Naive B cell (primary cell): ENCODE data around the gene PARP8. TPM values are rescaled to one million over a fixed set of nuclear protein-coding genes. Genes with fewer than 3 reads are reported as not detected.

ENCODE experiments used
- ATAC-seq, 2 donors: fragments of 150-1000 bp; cut with Tn5 transposase; 2 replicates each; pipeline ENCODE4 v1.10.0; 2021; ENCODE audit warnings: low read depth in 2 of 2, mild to moderate bottlenecking in 2 of 2, moderate library complexity in 2 of 2
- DNase-seq: peaks from one replicate; pipeline ENCODE4 v3.0.0; 2022
- H3K27ac Mint-ChIP-seq, 6 donors: one replicate each; pipeline ENCODE4 v1.8.0; 2020 to 2022; ENCODE audit warnings: mild to moderate bottlenecking in 6 of 6, mixed read lengths in 6 of 6, moderate library complexity in 5 of 6, inconsistent platforms in 2 of 6
- H3K27me3 Mint-ChIP-seq, 3 donors: one replicate each; pipeline ENCODE4 v1.8.0; 2021 to 2022; ENCODE audit warnings: mixed read lengths in 3 of 3, mild to moderate bottlenecking in 1 of 3
- H3K36me3 Mint-ChIP-seq, 2 donors: one replicate each; pipeline ENCODE4 v1.8.0; 2020 to 2022; ENCODE audit warnings: mixed read lengths in 2 of 2, inconsistent platforms in 1 of 2, mild to moderate bottlenecking in 1 of 2
- H3K4me1 Mint-ChIP-seq, 3 donors: one replicate each; pipeline ENCODE4 v1.8.0; 2020 to 2022; ENCODE audit warnings: mixed read lengths in 3 of 3, inconsistent platforms in 1 of 3, mild to moderate bottlenecking in 1 of 3, moderate library complexity in 1 of 3
- H3K4me3 Mint-ChIP-seq, 8 donors: one replicate each; pipeline ENCODE4 v1.8.0; 2020 to 2022; ENCODE audit warnings: mild to moderate bottlenecking in 8 of 8, mixed read lengths in 8 of 8, moderate library complexity in 8 of 8, inconsistent platforms in 2 of 8
- H3K9me3 Mint-ChIP-seq, 7 donors: one replicate each; pipeline ENCODE4 v1.8.0; 2020 to 2022; ENCODE audit warnings: mixed read lengths in 7 of 7, mild to moderate bottlenecking in 5 of 7, inconsistent platforms in 2 of 7, moderate library complexity in 1 of 7
- polyA plus RNA-seq, 6 donors: library from polyadenylated mRNA; unstranded; fragments of 300-500 nt; fragmentation: Illumina TruSeq; gene quantifications; one replicate each; pipeline ENCODE4 v1.2.3, GENCODE V29; 2021; ENCODE audit warnings: low read depth in 6 of 6

The PARP8 gene
- polyA plus RNA-seq, 6 donors from 2014 or later: 10.1 to 63.7 (median 46.9) TPM

DNA sequence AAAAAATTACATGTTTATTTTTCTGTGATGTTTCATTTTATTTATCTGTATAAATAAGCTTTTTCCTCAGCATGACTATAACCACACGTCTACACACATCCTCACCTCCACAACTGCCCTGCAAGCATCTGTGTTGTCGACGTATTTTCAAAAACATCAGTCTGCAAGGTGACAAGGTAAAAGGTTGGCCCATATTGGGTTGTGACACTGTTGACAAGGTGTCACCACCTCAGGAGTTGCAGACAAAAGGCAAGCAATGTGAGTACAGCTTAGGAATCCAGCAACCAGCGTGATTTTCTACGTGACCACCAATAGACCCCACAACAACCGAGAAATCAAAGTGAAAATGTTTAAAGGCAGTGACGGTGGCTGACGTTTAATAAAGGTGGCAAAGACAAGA lies 187.6 kb downstream of the PARP8 start:
- peak overlapping the region in 1 of 8 donors; percentile 33 for H3K4me3 Mint-ChIP-seq
- H3K9me3 Mint-ChIP-seq: peaks cover 0 to 2% (median 0%) of the 10 kb centered on the region in 7 donors
- peak overlapping the region in 2 of 6 donors; percentile 21 to 71 for H3K27ac Mint-ChIP-seq
- no peak for DNase-seq
- H3K27me3 Mint-ChIP-seq: no peaks in the 10 kb centered on the region
- H3K36me3 Mint-ChIP-seq: no peaks in the 10 kb centered on the region
- peaks cover 39 to 62% (median 53%) of the 10 kb centered on the region in 3 donors for H3K4me1 Mint-ChIP-seq
- no peak for ATAC-seq

DNA sequence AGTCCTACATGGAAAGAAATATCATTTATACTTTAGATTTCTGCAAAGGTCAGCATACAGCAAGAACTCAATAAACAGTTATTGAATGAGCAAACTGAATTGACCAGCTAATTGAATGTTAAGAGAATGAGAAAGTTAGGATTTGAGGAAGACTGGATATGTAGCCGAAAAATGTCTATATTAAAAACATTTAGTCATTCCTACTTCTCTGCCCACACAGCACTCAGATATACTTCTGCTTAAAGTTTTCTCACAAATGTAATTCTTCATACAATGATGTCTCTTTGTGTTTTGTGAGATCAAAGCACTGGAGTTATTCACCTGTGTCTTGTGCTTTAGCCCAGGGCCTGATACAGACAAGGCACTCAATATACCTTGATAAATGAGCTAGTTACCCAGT lies 188.6 kb downstream of the PARP8 start:
- H3K27ac Mint-ChIP-seq: peak overlapping the region in 2 of 6 donors; percentile 71 to 93

DNA sequence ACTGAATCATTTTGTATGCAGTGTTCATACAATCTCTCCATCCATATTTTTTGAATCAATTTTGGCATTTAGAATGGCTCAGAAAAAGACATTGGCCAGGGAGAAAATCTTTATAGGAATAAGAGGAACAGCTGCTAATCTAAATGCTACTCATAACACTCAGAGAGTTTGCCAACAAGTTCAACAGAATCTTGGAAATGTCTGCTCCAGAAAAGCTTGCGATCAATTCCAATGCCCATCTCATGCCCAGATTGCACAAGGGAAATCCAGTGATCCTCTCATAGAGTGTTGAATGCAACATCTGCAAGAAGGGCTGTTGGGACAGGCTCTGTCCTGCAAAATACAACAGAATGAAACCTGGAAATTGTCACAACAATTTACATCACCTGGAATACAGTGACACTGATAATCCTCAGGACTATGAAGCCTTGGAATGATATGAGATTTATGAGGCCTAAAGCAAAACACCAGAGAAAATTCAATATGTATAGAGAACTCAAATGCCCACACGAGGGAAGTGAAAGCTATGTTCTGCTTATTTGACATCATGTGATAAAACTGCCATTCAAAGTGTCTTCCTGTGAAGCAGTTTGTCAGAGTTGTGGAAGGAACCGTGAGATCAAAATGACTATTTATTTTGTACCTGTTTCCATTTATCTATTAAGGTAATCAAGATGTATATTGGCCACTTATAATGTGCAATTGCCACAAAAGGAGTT lies 190.1 kb downstream of the PARP8 start:
- DNase-seq: peak; percentile 57
- ATAC-seq: peak; percentile 62 to 71
- peaks cover 39 to 62% (median 53%) of the 10 kb centered on the region in 3 donors for H3K4me1 Mint-ChIP-seq

More for the DNA sequence above, 188.6 kb downstream of the PARP8 start:
- Mint-ChIP-seq H3K36me3 (peaks cover 0 to 2% of the 10 kb centered on the region in 2 donors), H3K4me3 (no peak overlapping the region), H3K4me1 (peaks cover 39 to 62% (median 53%) of the 10 kb centered on the region in 3 donors), H3K27me3 (no peaks in the 10 kb centered on the region), H3K9me3 (peaks cover 0 to 2% (median 0%) of the 10 kb centered on the region in 7 donors)
- no peak for DNase-seq
- ATAC-seq: no peak

DNA sequence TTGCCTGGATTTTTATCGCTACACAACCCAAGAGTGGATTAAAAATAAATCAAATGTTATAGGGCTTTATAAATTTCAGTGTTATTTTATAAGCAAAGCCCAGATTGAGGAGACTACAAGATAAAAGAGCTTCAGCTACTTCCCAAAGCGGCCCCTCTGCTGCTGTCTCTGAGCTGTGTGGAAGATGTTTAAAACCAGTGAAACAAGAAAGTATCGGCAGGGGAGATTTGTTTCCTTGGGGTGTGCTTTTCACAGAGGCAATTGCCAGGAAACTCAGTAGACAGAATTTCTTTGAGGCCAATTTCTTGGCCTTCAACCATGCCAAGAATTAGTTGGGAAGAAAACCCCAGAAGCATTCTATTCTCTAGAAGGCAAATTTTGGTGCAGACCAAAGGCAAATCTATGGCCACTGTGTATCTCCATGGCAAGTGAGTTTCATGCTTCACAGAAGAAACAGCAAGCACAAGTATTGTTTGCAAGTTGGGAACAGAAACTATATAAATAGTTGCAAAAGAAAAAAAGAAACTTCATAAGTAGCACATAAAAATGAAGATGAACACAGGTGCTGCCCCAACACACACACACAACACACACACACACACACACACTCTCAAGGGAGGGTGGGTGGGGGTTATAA lies 197.2 kb downstream of the PARP8 start:
- Mint-ChIP-seq H3K27ac (no peak overlapping the region), H3K36me3 (peaks cover 0 to 8% of the 10 kb centered on the region in 2 donors), H3K4me1 (no peaks in the 10 kb centered on the region), H3K27me3 (peaks cover 0 to 28% (median 4%) of the 10 kb centered on the region in 3 donors), H3K9me3 (peaks cover 0 to 2% (median 0%) of the 10 kb centered on the region in 7 donors), H3K4me3 (no peak overlapping the region)
- ATAC-seq (no peak), DNase-seq (no peak)

More for the DNA sequence above, 190.1 kb downstream of the PARP8 start:
- peak overlapping the region in 7 of 8 donors; percentile 0 to 73 (median 44) for H3K4me3 Mint-ChIP-seq
- no peaks in the 10 kb centered on the region for H3K27me3 Mint-ChIP-seq
- H3K36me3 Mint-ChIP-seq: peaks cover 0 to 8% of the 10 kb centered on the region in 2 donors
- peak overlapping the region; percentile 41 to 91 (median 76) for H3K27ac Mint-ChIP-seq
- H3K9me3 Mint-ChIP-seq: peaks cover 0 to 4% (median 0%) of the 10 kb centered on the region in 7 donors

DNA sequence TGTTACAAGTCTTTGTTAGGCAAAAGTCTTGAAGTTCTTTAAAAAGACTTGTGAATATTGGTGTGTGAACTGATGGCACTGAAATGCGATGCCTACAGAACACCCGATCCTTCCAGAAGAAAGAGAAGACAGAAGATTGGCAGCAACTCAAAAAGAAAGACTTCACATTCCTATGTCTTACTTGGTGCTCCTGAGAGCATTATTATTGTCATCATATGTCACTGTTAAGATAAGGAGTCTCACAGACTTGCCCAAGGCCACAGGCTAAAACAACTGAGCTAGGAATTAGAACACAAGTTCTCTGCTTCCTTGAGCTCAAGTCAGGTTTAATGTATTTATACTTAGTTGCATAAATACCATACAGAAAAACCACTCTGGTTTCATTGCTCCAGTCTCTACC lies 198.0 kb downstream of the PARP8 start:
- ATAC-seq (no peak), DNase-seq (no peak)
- peaks cover 6 to 36% (median 8%) of the 10 kb centered on the region in 3 donors for H3K27me3 Mint-ChIP-seq
- H3K27ac Mint-ChIP-seq: no peak overlapping the region
- H3K9me3 Mint-ChIP-seq: peaks cover 0 to 2% (median 0%) of the 10 kb centered on the region in 7 donors
- H3K4me1 Mint-ChIP-seq: no peaks in the 10 kb centered on the region
- H3K4me3 Mint-ChIP-seq: no peak overlapping the region
- H3K36me3 Mint-ChIP-seq: peaks cover 0 to 8% of the 10 kb centered on the region in 2 donors

DNA sequence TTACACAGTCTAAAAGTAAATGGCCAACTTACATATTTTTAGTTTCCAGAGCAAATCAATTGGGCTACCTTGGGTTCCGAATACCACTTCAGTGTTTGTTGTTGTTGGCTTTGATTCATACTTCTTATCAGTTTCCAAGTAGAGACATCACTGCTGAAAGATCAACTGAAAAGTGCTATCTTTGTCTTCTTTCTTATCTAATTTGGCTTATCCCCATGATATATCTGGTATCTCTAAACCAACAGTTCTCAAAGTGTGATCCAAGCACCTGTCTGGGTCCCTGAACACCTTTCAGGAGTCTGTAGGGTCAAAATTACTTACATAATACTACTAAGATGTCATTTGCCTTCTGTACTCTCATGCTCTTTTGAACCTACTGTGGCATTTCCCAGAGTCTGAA lies 200.0 kb downstream of the PARP8 start:
- H3K36me3 Mint-ChIP-seq: no peaks in the 10 kb centered on the region
- no peak overlapping the region for H3K4me3 Mint-ChIP-seq
- no peak for DNase-seq
- ATAC-seq: no peak
- H3K27me3 Mint-ChIP-seq: peaks cover 13 to 52% (median 18%) of the 10 kb centered on the region in 3 donors
- no peaks in the 10 kb centered on the region for H3K4me1 Mint-ChIP-seq
- no peak overlapping the region for H3K27ac Mint-ChIP-seq
- peaks cover 0 to 2% (median 0%) of the 10 kb centered on the region in 7 donors for H3K9me3 Mint-ChIP-seq

DNA sequence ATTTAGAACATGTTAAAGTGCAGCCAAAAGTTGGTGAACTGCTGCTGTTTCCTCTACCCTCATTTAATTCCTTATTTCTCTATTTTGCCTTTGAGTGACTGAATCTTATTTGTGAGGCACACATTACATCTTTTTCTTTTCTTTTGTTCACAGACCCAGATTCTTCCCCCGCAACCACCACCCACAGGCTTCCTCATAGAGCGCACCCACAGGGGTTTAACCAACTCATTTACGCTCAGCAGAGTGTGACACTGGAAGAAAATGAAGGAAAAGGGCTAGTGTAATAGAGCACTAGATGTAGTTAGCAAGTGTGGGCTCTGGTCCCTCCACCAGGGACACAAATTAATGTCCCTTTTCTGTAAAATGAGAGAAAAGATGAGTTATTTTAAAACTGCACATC lies 200.7 kb downstream of the PARP8 start:
- Mint-ChIP-seq H3K9me3 (peaks cover 0 to 2% (median 0%) of the 10 kb centered on the region in 7 donors), H3K4me1 (no peaks in the 10 kb centered on the region), H3K36me3 (no peaks in the 10 kb centered on the region), H3K27me3 (peaks cover 13 to 56% (median 22%) of the 10 kb centered on the region in 3 donors), H3K27ac (no peak overlapping the region), H3K4me3 (no peak overlapping the region)
- ATAC-seq (no peak), DNase-seq (no peak)

DNA sequence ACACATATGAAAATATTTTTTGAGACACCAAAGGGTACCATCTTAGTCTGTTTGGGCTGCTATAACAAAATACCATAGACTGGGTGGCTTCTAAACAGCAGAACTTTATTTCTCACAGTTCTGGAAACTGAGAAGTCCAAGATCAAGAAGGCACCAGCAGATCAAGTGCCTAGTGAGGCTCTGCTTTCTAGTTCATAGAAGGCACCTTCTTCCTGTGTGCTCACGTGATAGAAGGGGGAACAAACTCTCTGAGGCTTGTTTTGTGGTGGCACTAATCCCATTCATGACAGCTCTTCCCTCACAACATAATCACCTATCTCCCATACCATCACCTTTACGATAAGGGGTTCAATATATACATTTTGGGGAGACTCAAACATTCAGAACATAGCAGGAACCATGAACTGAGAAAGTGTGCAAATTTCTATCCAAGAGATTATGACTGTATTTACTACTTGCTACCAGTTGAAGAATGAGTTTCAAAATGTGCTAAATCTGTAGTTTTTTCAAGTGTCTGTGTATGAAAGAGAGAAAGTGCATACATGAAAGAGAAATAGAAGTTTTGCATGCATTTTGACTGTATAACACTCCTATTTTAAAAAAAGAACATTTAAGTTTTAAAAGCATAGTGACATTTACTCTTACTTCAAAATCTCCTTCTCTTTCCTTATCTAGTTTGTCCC lies 207.3 kb downstream of the PARP8 start:
- Mint-ChIP-seq H3K27me3 (peaks cover 11 to 37% (median 31%) of the 10 kb centered on the region in 3 donors), H3K4me1 (peaks cover 7 to 13% (median 9%) of the 10 kb centered on the region in 3 donors), H3K27ac (no peak overlapping the region), H3K4me3 (no peak overlapping the region), H3K36me3 (no peaks in the 10 kb centered on the region), H3K9me3 (peaks cover 0 to 5% (median 2%) of the 10 kb centered on the region in 7 donors)
- no peak for DNase-seq
- ATAC-seq: no peak

DNA sequence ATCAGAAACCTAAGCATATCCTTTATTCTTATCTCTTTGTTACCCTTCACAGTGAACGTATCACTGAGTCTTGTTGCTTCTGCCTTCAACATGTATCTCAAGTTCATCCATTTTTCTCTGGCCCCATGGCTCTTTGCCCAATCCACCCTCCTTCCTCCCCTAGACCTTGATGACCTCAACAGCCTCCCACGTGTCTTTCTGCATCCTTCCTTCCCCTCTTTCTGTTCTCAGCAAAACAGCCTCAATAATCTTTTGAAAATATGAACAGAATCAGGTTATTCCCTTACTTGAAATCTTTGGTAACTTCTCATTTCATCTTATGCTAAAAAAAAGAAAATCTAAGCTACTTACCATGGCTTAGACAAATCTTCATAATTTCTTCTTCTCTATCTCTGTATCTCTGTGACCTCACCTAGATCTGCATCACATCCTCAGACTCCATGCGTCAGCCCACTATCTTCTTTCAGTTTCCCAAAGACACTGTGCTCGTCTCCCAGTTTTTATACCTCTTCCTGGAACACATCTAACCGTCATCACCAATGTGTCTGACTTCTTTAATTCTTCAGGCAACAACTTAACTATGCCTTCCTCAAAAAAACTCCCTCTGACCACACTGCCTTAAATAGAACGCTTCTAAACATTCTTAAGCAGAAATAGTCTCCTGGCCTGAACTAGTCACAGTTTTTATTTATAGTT lies 208.0 kb downstream of the PARP8 start:
- peak; percentile 20 to 49 for ATAC-seq
- H3K27me3 Mint-ChIP-seq: peaks cover 12 to 30% (median 26%) of the 10 kb centered on the region in 3 donors

DNA sequence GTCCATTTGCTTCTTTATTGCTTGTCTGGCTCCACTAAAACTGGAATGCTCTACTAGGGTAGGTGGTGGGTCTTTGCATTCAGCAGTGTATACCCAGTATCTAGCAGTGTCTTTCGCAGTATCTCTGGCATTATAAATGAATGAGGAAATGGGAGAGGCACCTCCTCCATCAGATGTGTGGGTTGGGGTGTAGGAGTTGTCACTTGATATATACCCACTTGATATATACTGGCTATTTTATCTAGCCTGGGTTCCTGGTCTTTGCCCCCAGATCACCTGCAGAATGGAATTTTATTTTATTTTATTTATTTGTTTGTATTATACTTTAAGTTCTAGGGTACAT lies 208.5 kb downstream of the PARP8 start:
- Mint-ChIP-seq H3K27me3 (peaks cover 16 to 28% (median 24%) of the 10 kb centered on the region in 3 donors), H3K4me3 (no peak overlapping the region), H3K4me1 (peaks cover 7 to 13% (median 9%) of the 10 kb centered on the region in 3 donors), H3K9me3 (peaks cover 0 to 5% (median 0%) of the 10 kb centered on the region in 7 donors), H3K27ac (peak overlapping the region in 1 of 6 donors; percentile 81), H3K36me3 (no peaks in the 10 kb centered on the region)
- DNase-seq (no peak), ATAC-seq (no peak)

More for the DNA sequence above, 208.0 kb downstream of the PARP8 start:
- no peaks in the 10 kb centered on the region for H3K36me3 Mint-ChIP-seq
- peaks cover 7 to 13% (median 9%) of the 10 kb centered on the region in 3 donors for H3K4me1 Mint-ChIP-seq
- H3K4me3 Mint-ChIP-seq: peak overlapping the region in 2 of 8 donors; percentile 2 to 13
- peak overlapping the region in 3 of 6 donors; percentile 13 to 81 (median 20) for H3K27ac Mint-ChIP-seq
- DNase-seq: no peak
- H3K9me3 Mint-ChIP-seq: peaks cover 0 to 5% (median 2%) of the 10 kb centered on the region in 7 donors

DNA sequence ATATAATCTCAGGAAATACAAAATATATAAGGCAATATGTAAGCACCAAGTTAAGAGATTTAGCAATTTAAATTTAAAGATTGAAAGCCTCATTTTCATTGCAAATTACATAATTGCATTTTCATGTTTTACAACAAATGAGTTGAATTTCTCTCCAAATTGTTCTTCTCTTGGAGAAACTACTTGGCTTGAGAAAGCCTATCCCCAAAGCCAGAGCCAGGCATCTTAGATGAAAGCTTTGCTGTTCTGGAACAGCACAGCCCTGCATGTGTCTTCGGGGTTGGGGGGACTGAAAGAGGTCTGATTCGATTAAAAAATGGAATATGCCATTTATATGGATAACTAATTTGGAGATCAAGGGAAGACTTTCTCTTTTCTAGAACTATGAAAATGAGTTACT lies 212.0 kb downstream of the PARP8 start:
- Mint-ChIP-seq H3K4me1 (peaks cover 7 to 13% (median 9%) of the 10 kb centered on the region in 3 donors), H3K4me3 (no peak overlapping the region)
- ATAC-seq: no peak

DNA sequence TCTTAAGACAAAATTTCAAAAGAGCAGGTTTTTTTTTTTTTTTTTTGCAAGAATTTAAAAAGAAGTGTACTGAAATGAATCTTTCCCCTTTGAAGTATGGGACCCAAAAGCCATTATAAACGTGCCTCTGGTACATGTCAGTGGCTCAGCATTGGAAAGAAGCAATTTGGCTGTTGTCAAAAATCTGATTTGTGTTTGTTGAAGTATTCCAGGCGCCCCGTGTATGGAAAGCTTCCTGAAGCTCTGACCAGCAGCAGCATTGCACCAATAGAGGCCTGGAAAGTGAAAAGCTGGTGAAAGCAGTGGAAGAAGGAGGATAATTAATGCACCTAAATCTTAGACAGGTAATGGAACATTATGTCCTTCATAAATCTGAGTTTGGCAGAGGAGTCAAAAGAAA lies 215.0 kb downstream of the PARP8 start:
- DNase-seq (no peak), ATAC-seq (no peak)
- H3K9me3 Mint-ChIP-seq: no peaks in the 10 kb centered on the region
- H3K4me1 Mint-ChIP-seq: no peaks in the 10 kb centered on the region
- H3K27me3 Mint-ChIP-seq: peaks cover 19 to 31% (median 29%) of the 10 kb centered on the region in 3 donors
- no peaks in the 10 kb centered on the region for H3K36me3 Mint-ChIP-seq
- H3K4me3 Mint-ChIP-seq: no peak overlapping the region
- no peak overlapping the region for H3K27ac Mint-ChIP-seq

More for the DNA sequence above, 212.0 kb downstream of the PARP8 start:
- Mint-ChIP-seq H3K27me3 (peaks cover 11 to 14% (median 12%) of the 10 kb centered on the region in 3 donors), H3K9me3 (peaks cover 0 to 3% (median 0%) of the 10 kb centered on the region in 7 donors), H3K36me3 (no peaks in the 10 kb centered on the region), H3K27ac (peak overlapping the region in 1 of 6 donors; percentile 53)
- DNase-seq: no peak
